ENCODE results near the gene ANKRD28.

Gene ANKRD28

GRCh38 chr3:15831927-15832326 is 34.1 kb upstream of the ANKRD28 start:
- Histone ChIP-seq H3K9ac (ENCODE audit: low read length) (no peak overlapping the region), H3K4me3 (ENCODE audit: low read depth, low read length, poor library complexity, severe bottlenecking) (no peak overlapping the region), H3K4me1 (ENCODE audit: insufficient read depth, low read length, severe bottlenecking) (no peaks in the 10 kb centered on the region), H3K9me2 (ENCODE audit: low read depth, low read length) (no peaks in the 10 kb centered on the region), H2AFZ (ENCODE audit: low read length) (no peak overlapping the region), H3K4me2 (ENCODE audit: low read length) (no peak overlapping the region), H3K36me3 (ENCODE audit: insufficient read depth, low read length) (no peaks in the 10 kb centered on the region), H4K20me1 (ENCODE audit: insufficient read depth, low read length) (no peaks in the 10 kb centered on the region), H3F3A (ENCODE audit: insufficient read depth, low read length) (no peaks in the 10 kb centered on the region), H3K27ac (ENCODE audit: low read depth, low read length, poor library complexity, severe bottlenecking) (no peak overlapping the region), H3K79me2 (ENCODE audit: insufficient read depth, low read length) (peaks cover 84% of the 10 kb centered on the region), H3K27me3 (ENCODE audit: insufficient read depth, low read length) (no peaks in the 10 kb centered on the region), H3K9me3 (ENCODE audit: low read length) (no peaks in the 10 kb centered on the region)
- TF ChIP-seq EZH2 (IDR thresholded peaks at IDR 0.05; ENCODE audit: borderline replicate concordance, low read length): no peak
- no peak for TF ChIP-seq CTCF (IDR thresholded peaks at IDR 0.05; ENCODE audit: low read length)

- Histone ChIP-seq H3K79me2 (ENCODE audit: insufficient read depth, low read length) (peaks cover 95% of the 10 kb centered on the region), H4K20me1 (ENCODE audit: insufficient read depth, low read length) (no peaks in the 10 kb centered on the region; the same call in 1 of the 2 replicates)
Measured at GRCh38 chr3:15825016-15825415, 27.2 kb upstream of the ANKRD28 start.

DNA sequence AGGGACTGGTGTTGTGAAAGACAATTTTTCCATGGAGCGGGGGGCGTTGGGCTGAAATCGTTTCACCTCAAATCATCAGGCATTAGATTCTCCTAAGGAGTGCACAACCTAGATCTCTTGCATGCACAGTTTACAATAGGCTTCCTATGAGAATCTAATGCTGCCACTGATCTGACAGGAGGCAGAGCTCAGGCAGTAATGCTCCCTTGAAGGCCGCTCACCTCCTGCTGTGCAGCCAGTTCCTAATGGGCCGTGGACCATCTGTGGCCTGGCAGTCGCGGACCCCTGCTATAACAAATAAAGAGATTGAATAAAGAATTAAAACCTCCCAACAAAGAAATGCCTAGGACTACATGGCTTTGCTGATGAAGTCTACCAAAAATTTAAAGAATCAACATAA is 25.3 kb upstream of the ANKRD28 start:
- H3K36me3 ChIP-seq (ENCODE audit: insufficient read depth, low read length): no peaks in the 10 kb centered on the region
- no peaks in the 10 kb centered on the region for H3F3A ChIP-seq (ENCODE audit: insufficient read depth, low read length)
- peaks cover 8% of the 10 kb centered on the region for H3K4me1 ChIP-seq (ENCODE audit: insufficient read depth, low read length, severe bottlenecking)
- no peak overlapping the region for H3K4me2 ChIP-seq (ENCODE audit: low read length)
- H3K9ac ChIP-seq (ENCODE audit: low read length): no peak overlapping the region
- no peak for TF ChIP-seq CTCF (IDR thresholded peaks at IDR 0.05; ENCODE audit: low read length)
- no peak for TF ChIP-seq EZH2 (IDR thresholded peaks at IDR 0.05; ENCODE audit: borderline replicate concordance, low read length)
- H3K9me3 ChIP-seq (ENCODE audit: low read length): no peaks in the 10 kb centered on the region
- H3K4me3 ChIP-seq (ENCODE audit: low read depth, low read length, poor library complexity, severe bottlenecking): no peak overlapping the region
- H3K79me2 ChIP-seq (ENCODE audit: insufficient read depth, low read length): peaks cover 99% of the 10 kb centered on the region
- H3K27me3 ChIP-seq (ENCODE audit: insufficient read depth, low read length): no peaks in the 10 kb centered on the region
- no peaks in the 10 kb centered on the region for H3K9me2 ChIP-seq (ENCODE audit: low read depth, low read length)
- H2AFZ ChIP-seq (ENCODE audit: low read length): no peak overlapping the region
- no peak overlapping the region for H3K27ac ChIP-seq (ENCODE audit: low read depth, low read length, poor library complexity, severe bottlenecking)
- no peaks in the 10 kb centered on the region; the same call in 1 of the 2 replicates for H4K20me1 ChIP-seq (ENCODE audit: insufficient read depth, low read length)

More at GRCh38 chr3:15825016-15825415, 27.2 kb upstream of the ANKRD28 start:
- no peaks in the 10 kb centered on the region for H3F3A ChIP-seq (ENCODE audit: insufficient read depth, low read length)
- no peaks in the 10 kb centered on the region for H3K4me1 ChIP-seq (ENCODE audit: insufficient read depth, low read length, severe bottlenecking)
- no peak overlapping the region for H2AFZ ChIP-seq (ENCODE audit: low read length)
- H3K9me3 ChIP-seq (ENCODE audit: low read length): no peaks in the 10 kb centered on the region
- no peaks in the 10 kb centered on the region for H3K27me3 ChIP-seq (ENCODE audit: insufficient read depth, low read length)
- TF ChIP-seq EZH2 (IDR thresholded peaks at IDR 0.05; ENCODE audit: borderline replicate concordance, low read length) (no peak), CTCF (IDR thresholded peaks at IDR 0.05; ENCODE audit: low read length) (no peak)
- H3K9ac ChIP-seq (ENCODE audit: low read length): no peak overlapping the region
- no peak overlapping the region for H3K4me3 ChIP-seq (ENCODE audit: low read depth, low read length, poor library complexity, severe bottlenecking)
- no peak overlapping the region for H3K27ac ChIP-seq (ENCODE audit: low read depth, low read length, poor library complexity, severe bottlenecking)
- no peaks in the 10 kb centered on the region for H3K9me2 ChIP-seq (ENCODE audit: low read depth, low read length)
- no peak overlapping the region for H3K4me2 ChIP-seq (ENCODE audit: low read length)
- no peaks in the 10 kb centered on the region for H3K36me3 ChIP-seq (ENCODE audit: insufficient read depth, low read length)
